EH (cell line): ENCODE results near the gene UFL1.
"Not testable (repeated sequence)": the region's sequence is repeated elsewhere in the genome, so short reads cannot be mapped to it uniquely, and the experiment has no call there.

Experiments
- DNase-seq: peaks from one replicate; pipeline ENCODE4 v3.0.0-alpha.2; 2015; ENCODE audit warnings: low read depth

Gene UFL1

GRCh38 chr6:96521644-96522464 is at the start of gene UFL1:
Gene UFL1, plus strand, starts transcription at chr6:96521806. Its CDS starts 68 bp downstream, at chr6:96521874.
- peak; percentile 94 for DNase-seq

- DNase-seq: not testable (repeated sequence)
These were observed 49.3 kb upstream of the UFL1 start for GRCh38 chr6:96472291-96472690.

- DNase-seq: no peak
These were observed 42.9 kb upstream of the UFL1 start for GRCh38 chr6:96478695-96479094.

- no peak for DNase-seq
These were observed 29.7 kb upstream of the UFL1 start for GRCh38 chr6:96491926-96492325.

- DNase-seq: no peak
These were observed 21.8 kb upstream of the UFL1 start for GRCh38 chr6:96499781-96500180.

- DNase-seq: no peak
These were observed 18.7 kb upstream of the UFL1 start for GRCh38 chr6:96502915-96503314.

GRCh38 chr6:96505363-96505762 is 16.2 kb upstream of the UFL1 start:
- no peak for DNase-seq

- DNase-seq: no peak
These were observed 12.3 kb upstream of the UFL1 start for GRCh38 chr6:96509281-96509680.

GRCh38 chr6:96520171-96521115 is 1.2 kb upstream of the UFL1 start:
- DNase-seq: peak; percentile 46

- no peak for DNase-seq
These were observed 331 bp upstream of the UFL1 start for GRCh38 chr6:96521306-96521643.

GRCh38 chr6:96522465-96523009 is 931 bp downstream of the UFL1 start:
- DNase-seq: peak; percentile 34

GRCh38 chr6:96528193-96528592 is 6.6 kb downstream of the UFL1 start:
- no peak for DNase-seq

- no peak for DNase-seq
These were observed 10.8 kb downstream of the UFL1 start for GRCh38 chr6:96532399-96532798.

- DNase-seq: no peak
These were observed 16.1 kb downstream of the UFL1 start for GRCh38 chr6:96537726-96538125.

- peak; percentile 8 for DNase-seq
These were observed 21.1 kb downstream of the UFL1 start for GRCh38 chr6:96542702-96543101.

- DNase-seq: no peak
These were observed 24.3 kb downstream of the UFL1 start for GRCh38 chr6:96545882-96546281.

- no peak for DNase-seq
These were observed 26.0 kb downstream of the UFL1 start for GRCh38 chr6:96547654-96548053.

GRCh38 chr6:96554558-96554957 is 33.0 kb downstream of the UFL1 start:
- DNase-seq: no peak

GRCh38 chr6:96559740-96560139 is 38.1 kb downstream of the UFL1 start:
- DNase-seq: not testable (repeated sequence)

GRCh38 chr6:96562886-96563285 is 41.3 kb downstream of the UFL1 start, which contains the start of gene FHL5:
Gene FHL5, plus strand, starts transcription at chr6:96563128. Its CDS starts 40,486 bp downstream, at chr6:96603614.
- DNase-seq: no peak

GRCh38 chr6:96563853-96564252 is 42.2 kb downstream of the UFL1 start:
- DNase-seq: no peak

- DNase-seq: no peak
These were observed 48.4 kb downstream of the UFL1 start for GRCh38 chr6:96570053-96570452.

GRCh38 chr6:96571551-96571950 is 49.9 kb downstream of the UFL1 start:
- no peak for DNase-seq
